ENCODE measurements around the gene MTG2. TPM values are rescaled to one million over a fixed set of nuclear protein-coding genes. Genes with fewer than 3 reads are reported as not detected.

Gene MTG2
- total and polyA plus RNA-seq, 2 experiments from 2014 or later = 11.3 to 11.7 TPM

GRCh38 chr20:62168061-62168460, 14.8 kb upstream of the MTG2 start:
- H3K4me1 Mint-ChIP-seq = no peaks in the 10 kb centered on the region
- peak overlapping the region; percentile 45; the same call in 1 of the 2 replicates for H3K27ac Mint-ChIP-seq
- H3K27me3 Mint-ChIP-seq (ENCODE audit: insufficient read depth, low read depth, poor library complexity) = peaks cover 15% of the 10 kb centered on the region
- no peaks in the 10 kb centered on the region for H3K9me2 ChIP-seq (ENCODE audit: insufficient read depth)
- no peaks in the 10 kb centered on the region for H3K9me3 Mint-ChIP-seq
- no peaks in the 10 kb centered on the region for H3K4me1 ChIP-seq (ENCODE audit: insufficient read depth)
- H3K79me2 ChIP-seq (replicated peaks; ENCODE audit: insufficient read depth) = no peaks in the 10 kb centered on the region
- H4K20me1 ChIP-seq (replicated peaks; ENCODE audit: insufficient read depth) = no peaks in the 10 kb centered on the region; the same call in 1 of the 2 replicates
- no peak overlapping the region for H3K4me3 Mint-ChIP-seq
- H3K27ac ChIP-seq (ENCODE audit: low read depth) = no peak overlapping the region
- H2AFZ ChIP-seq = no peak overlapping the region
- peaks cover 16% of the 10 kb centered on the region for H3K36me3 ChIP-seq (ENCODE audit: insufficient read depth)
- no peak for ATAC-seq
- no peak overlapping the region for H3K4me3 ChIP-seq
- TF ChIP-seq JUNB (IDR thresholded peaks at IDR 0.05; ENCODE audit: unreplicated experiment) (no peak), EZH2phosphoT487 (IDR thresholded peaks at IDR 0.05; ENCODE audit: unreplicated experiment) (no peak), CREB1 (CRISPR knock-in tag; IDR thresholded peaks at IDR 0.05; ENCODE audit: low read depth) (no peak), ZNF462 (CRISPR knock-in tag; IDR thresholded peaks at IDR 0.05) (no peak), CTCF (conservative IDR thresholded peaks at IDR 0.05; ENCODE audit: low read depth in 2 of 2) (no peak), ZNF114 (CRISPR knock-in tag; IDR thresholded peaks at IDR 0.05) (no peak), ZNF331 (CRISPR knock-in tag; IDR thresholded peaks at IDR 0.05; ENCODE audit: low read depth) (no peak), NANOG (IDR thresholded peaks at IDR 0.05; ENCODE audit: borderline replicate concordance) (no peak), STAT1 (IDR thresholded peaks at IDR 0.05; ENCODE audit: unreplicated experiment) (no peak), POLR2AphosphoS5 (IDR thresholded peaks at IDR 0.05; ENCODE audit: low read depth) (no peak), EZH2 (IDR thresholded peaks at IDR 0.05; ENCODE audit: low read depth, unreplicated experiment) (no peak), ETS1 (IDR thresholded peaks at IDR 0.05) (no peak)
- TF ChIP-seq, protein P1, sequence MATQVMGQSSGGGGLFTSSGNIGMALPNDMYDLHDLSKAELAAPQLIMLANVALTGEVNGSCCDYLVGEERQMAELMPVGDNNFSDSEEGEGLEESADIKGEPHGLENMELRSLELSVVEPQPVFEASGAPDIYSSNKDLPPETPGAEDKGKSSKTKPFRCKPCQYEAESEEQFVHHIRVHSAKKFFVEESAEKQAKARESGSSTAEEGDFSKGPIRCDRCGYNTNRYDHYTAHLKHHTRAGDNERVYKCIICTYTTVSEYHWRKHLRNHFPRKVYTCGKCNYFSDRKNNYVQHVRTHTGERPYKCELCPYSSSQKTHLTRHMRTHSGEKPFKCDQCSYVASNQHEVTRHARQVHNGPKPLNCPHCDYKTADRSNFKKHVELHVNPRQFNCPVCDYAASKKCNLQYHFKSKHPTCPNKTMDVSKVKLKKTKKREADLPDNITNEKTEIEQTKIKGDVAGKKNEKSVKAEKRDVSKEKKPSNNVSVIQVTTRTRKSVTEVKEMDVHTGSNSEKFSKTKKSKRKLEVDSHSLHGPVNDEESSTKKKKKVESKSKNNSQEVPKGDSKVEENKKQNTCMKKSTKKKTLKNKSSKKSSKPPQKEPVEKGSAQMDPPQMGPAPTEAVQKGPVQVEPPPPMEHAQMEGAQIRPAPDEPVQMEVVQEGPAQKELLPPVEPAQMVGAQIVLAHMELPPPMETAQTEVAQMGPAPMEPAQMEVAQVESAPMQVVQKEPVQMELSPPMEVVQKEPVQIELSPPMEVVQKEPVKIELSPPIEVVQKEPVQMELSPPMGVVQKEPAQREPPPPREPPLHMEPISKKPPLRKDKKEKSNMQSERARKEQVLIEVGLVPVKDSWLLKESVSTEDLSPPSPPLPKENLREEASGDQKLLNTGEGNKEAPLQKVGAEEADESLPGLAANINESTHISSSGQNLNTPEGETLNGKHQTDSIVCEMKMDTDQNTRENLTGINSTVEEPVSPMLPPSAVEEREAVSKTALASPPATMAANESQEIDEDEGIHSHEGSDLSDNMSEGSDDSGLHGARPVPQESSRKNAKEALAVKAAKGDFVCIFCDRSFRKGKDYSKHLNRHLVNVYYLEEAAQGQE (IDR thresholded peaks at IDR 0.05; ENCODE audit: unreplicated experiment) = no peak
- no peak for DNase-seq (ENCODE audit: low spot score)
- H3F3A ChIP-seq (replicated peaks; ENCODE audit: low read depth) = no peaks in the 10 kb centered on the region
- peaks cover 35% of the 10 kb centered on the region for H3K36me3 Mint-ChIP-seq (ENCODE audit: low read depth)
- H3K4me2 ChIP-seq = no peak overlapping the region
- no peaks in the 10 kb centered on the region for H3K27me3 ChIP-seq (ENCODE audit: insufficient read depth)

Data from GM23338 (cell line).